ENCODE results near the gene ARHGEF18. TPM values are rescaled to one million over a fixed set of nuclear protein-coding genes. Genes with fewer than 3 reads are reported as not detected.

The ARHGEF18 gene
- total and polyA plus RNA-seq, 2 of the 13 experiments (the other 11 are each of a cell fraction or from before 2014, with no cell fraction given) = 4.2 to 17.5 TPM

DNA sequence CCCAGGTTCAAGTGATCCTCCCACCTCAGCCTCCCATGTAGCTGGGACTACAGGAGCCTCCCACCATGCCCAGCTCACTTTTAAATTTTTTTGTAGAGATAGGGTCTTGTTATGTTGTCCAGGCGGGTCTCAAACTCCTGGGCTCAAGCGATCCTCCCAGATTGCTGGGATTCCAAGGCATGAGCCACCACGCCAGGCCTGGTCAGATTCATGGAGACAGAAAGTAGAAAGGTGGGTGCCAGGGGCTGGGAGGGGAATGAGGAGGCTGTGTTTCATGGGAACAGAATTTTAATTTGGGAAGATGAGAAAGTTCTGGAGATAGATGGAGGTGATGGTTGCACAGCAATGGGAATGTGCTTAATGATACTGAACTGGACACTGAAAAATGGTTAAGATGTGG lies 22.3 kb downstream of the ARHGEF18 start (continued):
- TF ChIP-seq, protein P1, sequence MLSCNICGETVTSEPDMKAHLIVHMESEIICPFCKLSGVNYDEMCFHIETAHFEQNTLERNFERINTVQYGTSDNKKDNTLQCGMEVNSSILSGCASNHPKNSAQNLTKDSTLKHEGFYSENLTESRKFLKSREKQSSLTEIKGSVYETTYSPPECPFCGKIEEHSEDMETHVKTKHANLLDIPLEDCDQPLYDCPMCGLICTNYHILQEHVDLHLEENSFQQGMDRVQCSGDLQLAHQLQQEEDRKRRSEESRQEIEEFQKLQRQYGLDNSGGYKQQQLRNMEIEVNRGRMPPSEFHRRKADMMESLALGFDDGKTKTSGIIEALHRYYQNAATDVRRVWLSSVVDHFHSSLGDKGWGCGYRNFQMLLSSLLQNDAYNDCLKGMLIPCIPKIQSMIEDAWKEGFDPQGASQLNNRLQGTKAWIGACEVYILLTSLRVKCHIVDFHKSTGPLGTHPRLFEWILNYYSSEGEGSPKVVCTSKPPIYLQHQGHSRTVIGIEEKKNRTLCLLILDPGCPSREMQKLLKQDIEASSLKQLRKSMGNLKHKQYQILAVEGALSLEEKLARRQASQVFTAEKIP (CRISPR knock-in tag; IDR thresholded peaks at IDR 0.05; ENCODE audit: borderline replicate concordance) = no peak
- no peak for TF ChIP-seq BHLHE40 (IDR thresholded peaks at IDR 0.05; ENCODE audit: low read length)

DNA sequence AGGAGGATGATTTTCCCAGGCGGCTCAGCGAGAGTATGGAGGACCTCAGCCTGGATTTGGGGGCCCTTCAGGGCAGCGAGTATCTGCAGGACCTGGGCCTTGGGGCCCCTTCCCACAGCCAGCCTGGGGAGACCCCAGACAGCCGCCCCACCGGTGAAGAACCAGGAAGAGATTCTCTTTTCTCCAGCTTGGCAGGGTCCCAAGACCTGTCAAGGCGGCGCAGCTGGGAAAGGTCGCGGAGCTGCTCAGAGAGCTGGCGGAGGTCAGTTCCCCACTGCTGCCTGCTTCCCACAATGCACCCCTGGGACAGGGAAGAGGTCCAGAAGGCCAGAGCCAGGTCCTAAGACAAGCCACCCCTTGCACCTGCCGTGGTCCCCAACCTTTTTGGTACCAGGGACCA lies 24.1 kb downstream of the ARHGEF18 start:
- CTCF ChIA-PET (ENCODE audit: low intra/inter-chr PET ratio, low total read pairs) = no interaction called here
- peaks cover 3 to 18% of the 10 kb centered on the region in 2 experiments; a peak in 3 of 5 replicates for H3K27me3 ChIP-seq (ENCODE audit: control insufficient read depth in 1 of 2, insufficient read depth in 2 of 2, low read length in 2 of 2)
- POLR2A ChIA-PET = no interaction called here
- no peak for FAIRE-seq
- no peak overlapping the region for H3K9ac ChIP-seq (ENCODE audit: insufficient read depth, low read depth, low read length)
- no TSS peak for BruUV-seq (replicated peaks)
- no peak overlapping the region for H2AFZ ChIP-seq (ENCODE audit: low read length)
- H3K27ac ChIP-seq (ENCODE audit: extremely low read length, insufficient read depth, low read length) = no peak overlapping the region
- no peak overlapping the region for H3K4me2 ChIP-seq (ENCODE audit: low read depth, low read length)
- H3K79me2 ChIP-seq (ENCODE audit: insufficient read depth, low read length) = no peaks in the 10 kb centered on the region
- H3K4me1 ChIP-seq (ENCODE audit: insufficient read depth, low read length) = peaks cover 12% of the 10 kb centered on the region
- intact Hi-C loops (cut with micrococcal nuclease; ENCODE audit: unreplicated experiment) = no loop called here
- 66% methylated on average over 8 of the region's 11 CpGs for WGBS (ENCODE audit: low lambda C conversion rate)
- no peak for DNase-seq (ENCODE audit: low spot score)
- no peak for ATAC-seq
- no peaks in the 10 kb centered on the region for H3K9me3 ChIP-seq (ENCODE audit: low read length)
- no peak overlapping the region for H3K4me3 ChIP-seq (replicated peaks in 1 of 3; ENCODE audit: insufficient read depth in 1 of 3, low read depth in 2 of 3, low read length in 3 of 3)
- no peaks in the 10 kb centered on the region for H4K20me1 ChIP-seq (ENCODE audit: insufficient read depth, low read length)
- no peaks in the 10 kb centered on the region for H3K36me3 ChIP-seq (replicated peaks in 1 of 2; ENCODE audit: control insufficient read depth in 1 of 2, insufficient read depth in 2 of 2, low read length in 2 of 2)
- in situ Hi-C loops (cut with HindIII; ENCODE audit: extremely low pct_ligation_motif_present, low pct_unique_long_range_greater_than_20kb) = no loop called here
- no peak for TF ChIP-seq ATAD3A (CRISPR knock-in tag; IDR thresholded peaks at IDR 0.05)
- TF ChIP-seq, protein P2, sequence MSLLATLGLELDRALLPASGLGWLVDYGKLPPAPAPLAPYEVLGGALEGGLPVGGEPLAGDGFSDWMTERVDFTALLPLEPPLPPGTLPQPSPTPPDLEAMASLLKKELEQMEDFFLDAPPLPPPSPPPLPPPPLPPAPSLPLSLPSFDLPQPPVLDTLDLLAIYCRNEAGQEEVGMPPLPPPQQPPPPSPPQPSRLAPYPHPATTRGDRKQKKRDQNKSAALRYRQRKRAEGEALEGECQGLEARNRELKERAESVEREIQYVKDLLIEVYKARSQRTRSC (CRISPR knock-in tag; IDR thresholded peaks at IDR 0.05; ENCODE audit: low read depth) = no peak
- TF ChIP-seq ETV5 (CRISPR knock-in tag; IDR thresholded peaks at IDR 0.05; ENCODE audit: borderline replicate concordance) = no peak
- no peak for TF ChIP-seq ZMAT5 (CRISPR knock-in tag; IDR thresholded peaks at IDR 0.05; ENCODE audit: borderline replicate concordance, low read depth)
- no peak for TF ChIP-seq ZNF7 (CRISPR knock-in tag; IDR thresholded peaks at IDR 0.05)
- TF ChIP-seq ARNT (IDR thresholded peaks at IDR 0.05) = no peak
- no peak for TF ChIP-seq PLRG1 (conservative IDR thresholded peaks at IDR 0.05)
- no peak for TF ChIP-seq MNT (IDR thresholded peaks at IDR 0.05)
- TF ChIP-seq ATF7 (IDR thresholded peaks at IDR 0.05) = no peak
- TF ChIP-seq ATF7 (CRISPR knock-in tag; IDR thresholded peaks at IDR 0.05) = no peak
- TF ChIP-seq ZNF878 (CRISPR knock-in tag; IDR thresholded peaks at IDR 0.05) = no peak
- no peak for TF ChIP-seq SCMH1 (CRISPR knock-in tag; IDR thresholded peaks at IDR 0.05; ENCODE audit: borderline replicate concordance)
- no peak for TF ChIP-seq ZIK1 (CRISPR knock-in tag; IDR thresholded peaks at IDR 0.05; ENCODE audit: borderline replicate concordance, low read depth)

All from HepG2 (cell line).